ENCODE data around the gene AUH. TPM values are rescaled to one million over a fixed set of nuclear protein-coding genes. Genes with fewer than 3 reads are reported as not detected.

Gene AUH
- total and polyA plus RNA-seq, 9 of the 15 experiments (the other 6 are each of a cell fraction or from before 2014, with no cell fraction given): 3.4 to 29.0 (median 10.1) TPM

DNA sequence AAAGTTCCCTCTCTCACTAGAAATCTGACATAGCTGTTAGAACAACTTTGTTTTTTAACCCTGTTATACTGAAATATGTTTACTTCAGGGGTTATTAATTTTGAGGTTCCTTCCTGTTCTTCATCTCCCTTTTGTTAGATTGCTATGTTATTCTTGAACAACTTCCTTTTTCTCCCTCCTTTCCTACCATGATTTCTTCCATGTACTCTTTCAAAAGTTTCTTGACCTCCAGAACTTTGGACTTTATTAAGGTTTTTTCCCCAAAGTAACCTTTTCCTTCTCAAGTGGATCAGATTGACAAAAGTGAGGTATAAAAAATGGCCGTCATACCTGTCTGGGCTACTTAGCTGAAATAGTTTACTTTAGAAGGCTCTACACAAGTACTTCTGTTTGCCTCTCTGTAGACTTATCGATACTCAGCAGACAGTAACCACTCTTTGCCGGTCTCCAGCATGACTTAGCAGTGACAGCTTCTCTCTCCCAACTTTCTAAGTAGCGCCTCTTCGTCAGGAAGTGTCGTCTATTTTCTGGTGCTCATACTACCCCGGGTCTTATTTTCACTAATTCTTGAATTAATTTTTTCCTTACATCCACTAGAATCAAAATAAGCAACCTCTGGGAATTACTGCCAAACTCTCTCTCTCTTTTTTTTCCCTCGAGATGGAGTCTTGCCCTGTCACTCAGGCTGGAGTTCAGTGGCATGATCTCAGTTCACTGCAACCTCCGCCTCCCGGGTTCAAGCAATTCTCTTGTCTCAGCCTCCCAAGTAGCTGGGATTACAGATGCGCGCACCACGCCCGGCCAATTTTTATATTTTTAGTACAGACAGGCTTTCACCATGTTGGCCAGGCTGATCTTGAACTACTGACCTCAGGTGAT, 42.2 kb upstream of the AUH start (continued):
- no peak for TF ChIP-seq BRF1 (IDR thresholded peaks at IDR 0.05; ENCODE audit: borderline replicate concordance, extremely low read depth, insufficient read length)
- TF ChIP-seq ASH1L (IDR thresholded peaks at IDR 0.05; ENCODE audit: borderline replicate concordance, low read depth, partially characterized antibody): no peak
- TF ChIP-seq ZBTB7A (IDR thresholded peaks at IDR 0.05; ENCODE audit: borderline replicate concordance, control insufficient read depth, low read depth, low read length): no peak
- TF ChIP-seq MAZ (CRISPR knock-in tag; conservative IDR thresholded peaks at IDR 0.05 in 1 of 2, IDR thresholded peaks at IDR 0.05 in 1 of 2): peak in 1 of 2 experiments; percentile 19; a peak in 1 of 4 replicates
- TF ChIP-seq, protein P1, sequence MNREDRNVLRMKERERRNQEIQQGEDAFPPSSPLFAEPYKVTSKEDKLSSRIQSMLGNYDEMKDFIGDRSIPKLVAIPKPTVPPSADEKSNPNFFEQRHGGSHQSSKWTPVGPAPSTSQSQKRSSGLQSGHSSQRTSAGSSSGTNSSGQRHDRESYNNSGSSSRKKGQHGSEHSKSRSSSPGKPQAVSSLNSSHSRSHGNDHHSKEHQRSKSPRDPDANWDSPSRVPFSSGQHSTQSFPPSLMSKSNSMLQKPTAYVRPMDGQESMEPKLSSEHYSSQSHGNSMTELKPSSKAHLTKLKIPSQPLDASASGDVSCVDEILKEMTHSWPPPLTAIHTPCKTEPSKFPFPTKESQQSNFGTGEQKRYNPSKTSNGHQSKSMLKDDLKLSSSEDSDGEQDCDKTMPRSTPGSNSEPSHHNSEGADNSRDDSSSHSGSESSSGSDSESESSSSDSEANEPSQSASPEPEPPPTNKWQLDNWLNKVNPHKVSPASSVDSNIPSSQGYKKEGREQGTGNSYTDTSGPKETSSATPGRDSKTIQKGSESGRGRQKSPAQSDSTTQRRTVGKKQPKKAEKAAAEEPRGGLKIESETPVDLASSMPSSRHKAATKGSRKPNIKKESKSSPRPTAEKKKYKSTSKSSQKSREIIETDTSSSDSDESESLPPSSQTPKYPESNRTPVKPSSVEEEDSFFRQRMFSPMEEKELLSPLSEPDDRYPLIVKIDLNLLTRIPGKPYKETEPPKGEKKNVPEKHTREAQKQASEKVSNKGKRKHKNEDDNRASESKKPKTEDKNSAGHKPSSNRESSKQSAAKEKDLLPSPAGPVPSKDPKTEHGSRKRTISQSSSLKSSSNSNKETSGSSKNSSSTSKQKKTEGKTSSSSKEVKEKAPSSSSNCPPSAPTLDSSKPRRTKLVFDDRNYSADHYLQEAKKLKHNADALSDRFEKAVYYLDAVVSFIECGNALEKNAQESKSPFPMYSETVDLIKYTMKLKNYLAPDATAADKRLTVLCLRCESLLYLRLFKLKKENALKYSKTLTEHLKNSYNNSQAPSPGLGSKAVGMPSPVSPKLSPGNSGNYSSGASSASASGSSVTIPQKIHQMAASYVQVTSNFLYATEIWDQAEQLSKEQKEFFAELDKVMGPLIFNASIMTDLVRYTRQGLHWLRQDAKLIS (CRISPR knock-in tag; IDR thresholded peaks at IDR 0.05): no peak
- TF ChIP-seq CBFA2T3 (IDR thresholded peaks at IDR 0.05): peak; percentile 69
- TF ChIP-seq NR2C2 (CRISPR knock-in tag; IDR thresholded peaks at IDR 0.05): no peak
- 0 out of 2 replicates have a peak, but pooled peaks have one; percentile 27 for TF ChIP-seq NR2C2 (tag; IDR thresholded peaks at IDR 0.05)
- no peak for TF ChIP-seq ZKSCAN8 (CRISPR knock-in tag; IDR thresholded peaks at IDR 0.05)
- TF ChIP-seq TRIM28 (IDR thresholded peaks at IDR 0.05): 0 out of 2 replicates have a peak, but pooled peaks have one; percentile 44
- peak; percentile 29 for TF ChIP-seq TBP (optimal IDR thresholded peaks at IDR 0.05; ENCODE audit: low read depth, low read length)
- no peak for TF ChIP-seq CHCHD3 (CRISPR knock-in tag; IDR thresholded peaks at IDR 0.05)
- TF ChIP-seq CREB1 (IDR thresholded peaks at IDR 0.05): no peak
- no peak for TF ChIP-seq CREB1 (CRISPR knock-in tag; IDR thresholded peaks at IDR 0.05)
- peak; percentile 47; the same call in 1 of the 2 replicates for TF ChIP-seq CBFA2T2 (conservative IDR thresholded peaks at IDR 0.05)
- TF ChIP-seq, protein P2, sequence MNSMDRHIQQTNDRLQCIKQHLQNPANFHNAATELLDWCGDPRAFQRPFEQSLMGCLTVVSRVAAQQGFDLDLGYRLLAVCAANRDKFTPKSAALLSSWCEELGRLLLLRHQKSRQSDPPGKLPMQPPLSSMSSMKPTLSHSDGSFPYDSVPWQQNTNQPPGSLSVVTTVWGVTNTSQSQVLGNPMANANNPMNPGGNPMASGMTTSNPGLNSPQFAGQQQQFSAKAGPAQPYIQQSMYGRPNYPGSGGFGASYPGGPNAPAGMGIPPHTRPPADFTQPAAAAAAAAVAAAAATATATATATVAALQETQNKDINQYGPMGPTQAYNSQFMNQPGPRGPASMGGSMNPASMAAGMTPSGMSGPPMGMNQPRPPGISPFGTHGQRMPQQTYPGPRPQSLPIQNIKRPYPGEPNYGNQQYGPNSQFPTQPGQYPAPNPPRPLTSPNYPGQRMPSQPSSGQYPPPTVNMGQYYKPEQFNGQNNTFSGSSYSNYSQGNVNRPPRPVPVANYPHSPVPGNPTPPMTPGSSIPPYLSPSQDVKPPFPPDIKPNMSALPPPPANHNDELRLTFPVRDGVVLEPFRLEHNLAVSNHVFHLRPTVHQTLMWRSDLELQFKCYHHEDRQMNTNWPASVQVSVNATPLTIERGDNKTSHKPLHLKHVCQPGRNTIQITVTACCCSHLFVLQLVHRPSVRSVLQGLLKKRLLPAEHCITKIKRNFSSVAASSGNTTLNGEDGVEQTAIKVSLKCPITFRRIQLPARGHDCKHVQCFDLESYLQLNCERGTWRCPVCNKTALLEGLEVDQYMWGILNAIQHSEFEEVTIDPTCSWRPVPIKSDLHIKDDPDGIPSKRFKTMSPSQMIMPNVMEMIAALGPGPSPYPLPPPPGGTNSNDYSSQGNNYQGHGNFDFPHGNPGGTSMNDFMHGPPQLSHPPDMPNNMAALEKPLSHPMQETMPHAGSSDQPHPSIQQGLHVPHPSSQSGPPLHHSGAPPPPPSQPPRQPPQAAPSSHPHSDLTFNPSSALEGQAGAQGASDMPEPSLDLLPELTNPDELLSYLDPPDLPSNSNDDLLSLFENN (IDR thresholded peaks at IDR 0.05; ENCODE audit: low read depth in 2 of 2, low read length in 2 of 2): no peak
- TF ChIP-seq BACH1 (tag; IDR thresholded peaks at IDR 0.05): 0 out of 2 replicates have a peak, but pooled peaks have one; percentile 51
- TF ChIP-seq SMARCE1 (IDR thresholded peaks at IDR 0.05): peak; percentile 70
- TF ChIP-seq, protein P3, sequence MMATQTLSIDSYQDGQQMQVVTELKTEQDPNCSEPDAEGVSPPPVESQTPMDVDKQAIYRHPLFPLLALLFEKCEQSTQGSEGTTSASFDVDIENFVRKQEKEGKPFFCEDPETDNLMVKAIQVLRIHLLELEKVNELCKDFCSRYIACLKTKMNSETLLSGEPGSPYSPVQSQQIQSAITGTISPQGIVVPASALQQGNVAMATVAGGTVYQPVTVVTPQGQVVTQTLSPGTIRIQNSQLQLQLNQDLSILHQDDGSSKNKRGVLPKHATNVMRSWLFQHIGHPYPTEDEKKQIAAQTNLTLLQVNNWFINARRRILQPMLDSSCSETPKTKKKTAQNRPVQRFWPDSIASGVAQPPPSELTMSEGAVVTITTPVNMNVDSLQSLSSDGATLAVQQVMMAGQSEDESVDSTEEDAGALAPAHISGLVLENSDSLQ (IDR thresholded peaks at IDR 0.05): peak; percentile 91
- 0 out of 2 replicates have a peak, but pooled peaks have one; percentile 19 for TF ChIP-seq CREM (IDR thresholded peaks at IDR 0.05; ENCODE audit: low read depth)

Data from K562 (cell line).